Measurements from ENCODE around the gene FGD5.

DNA sequence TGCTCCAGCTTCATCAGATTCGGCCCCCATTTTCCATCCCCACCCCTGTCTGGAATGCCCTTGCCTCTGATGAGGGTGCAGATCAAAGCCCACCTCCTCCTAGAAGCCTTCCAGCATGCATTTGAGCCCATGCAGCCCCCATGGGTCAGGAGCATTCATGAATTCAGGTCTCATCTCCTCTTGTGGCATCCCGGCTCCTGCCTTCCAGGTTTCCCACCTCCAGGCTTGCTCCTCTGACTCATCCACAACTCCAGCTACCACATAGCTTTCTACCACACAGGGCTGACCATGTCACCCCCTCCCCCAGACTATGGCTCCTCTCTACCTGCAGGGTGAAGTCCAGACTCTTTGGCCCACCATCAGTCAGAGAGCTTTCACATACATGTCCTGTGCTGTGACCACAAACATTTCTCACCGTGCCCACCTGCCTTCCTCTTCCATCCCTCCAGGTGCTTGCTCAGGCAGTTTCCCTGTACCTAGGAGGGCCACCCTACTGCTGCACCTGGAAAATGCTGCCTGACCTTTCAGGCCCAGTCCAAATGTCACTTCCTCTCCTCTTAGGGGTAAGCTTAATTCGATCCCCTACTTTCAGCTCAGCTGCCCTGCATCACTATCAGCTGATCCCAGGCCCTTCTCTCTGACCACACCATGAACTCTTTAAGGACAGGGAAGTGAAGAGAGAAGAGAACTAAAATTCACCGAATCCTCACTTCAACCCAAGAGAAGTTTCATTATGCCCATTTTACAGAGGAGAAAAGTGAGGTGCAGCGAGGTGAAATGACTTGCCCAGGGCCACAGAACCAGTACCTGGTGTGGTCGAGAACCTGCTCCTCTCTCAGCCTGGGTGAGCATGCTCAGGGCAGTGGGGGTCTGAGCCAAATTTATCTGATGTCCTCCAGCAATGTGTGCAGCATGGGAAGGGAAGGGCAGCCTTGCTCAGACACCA is 13.7 kb upstream of the FGD5 start:
- TF ChIP-seq GATA2 (IDR thresholded peaks at IDR 0.05; ENCODE audit: low read depth, low read length) (no peak), GATA3 (IDR thresholded peaks at IDR 0.05; ENCODE audit: low read depth, low read length) (no peak)
